Measurements from ENCODE around the gene CYTH3. TPM values are rescaled to one million over a fixed set of nuclear protein-coding genes. Genes with fewer than 3 reads are reported as not detected.

Gene CYTH3
- total and polyA plus RNA-seq, 2 of the 8 experiments (the other 6 are each of a cell fraction or from before 2014, with no cell fraction given), result 10.3 to 11.9 TPM

- Histone ChIP-seq H2BK120ac (replicated peaks; ENCODE audit: low read depth, low read length) (no peak overlapping the region), H3K18ac (ENCODE audit: extremely low read depth, low read length) (no peak overlapping the region), H4K20me1 (replicated peaks in 1 of 2; ENCODE audit: control insufficient read depth in 1 of 2, insufficient read depth in 2 of 2, low read length in 2 of 2) (peaks cover 0 to under 1% of the 10 kb centered on the region in 2 experiments), H3K14ac (ENCODE audit: insufficient read length) (no peak overlapping the region), H3K4ac (replicated peaks; ENCODE audit: insufficient read length, low read depth, low read length) (no peak overlapping the region), H2BK20ac (ENCODE audit: low read length) (no peak overlapping the region), H4K5ac (ENCODE audit: insufficient read length, low read depth, low read length) (no peak overlapping the region), H2BK5ac (ENCODE audit: low read depth, low read length) (no peak overlapping the region), H4K8ac (ENCODE audit: extremely low read depth, insufficient read depth, low read length) (no peak overlapping the region), H2BK12ac (ENCODE audit: low read depth, low read length) (no peak overlapping the region), H3K9ac (replicated peaks in 1 of 4; ENCODE audit: extremely low read depth in 1 of 4, low read depth in 3 of 4, low read length in 3 of 4) (no peak overlapping the region), H3K4me1 (replicated peaks in 1 of 4; ENCODE audit: control insufficient read depth in 3 of 4, insufficient read depth in 4 of 4, low read length in 3 of 4) (peaks cover 0 to 9% (median 2%) of the 10 kb centered on the region in 4 experiments; a peak in 3 of 7 replicates), H2AK5ac (ENCODE audit: low read depth, low read length) (no peak overlapping the region), H2BK15ac (ENCODE audit: low read length) (no peak overlapping the region), H3K79me1 (ENCODE audit: low read depth, low read length) (peaks cover 3% of the 10 kb centered on the region; the same call in 1 of the 2 replicates), H3K27me3 (replicated peaks in 1 of 4; ENCODE audit: control insufficient read depth in 3 of 4, extremely low read depth in 1 of 4, insufficient read depth in 3 of 4, low read length in 3 of 4) (no peaks in the 10 kb centered on the region), H2AFZ (ENCODE audit: low read length) (no peak overlapping the region), H3K9me3 (ENCODE audit: insufficient read depth in 2 of 2, low read depth in 1 of 2, low read length in 1 of 2) (no peaks in the 10 kb centered on the region), H3K23ac (ENCODE audit: insufficient read length) (no peak overlapping the region), H3K56ac (replicated peaks; ENCODE audit: insufficient read length, low read depth, low read length) (no peak overlapping the region), H3K27ac (ENCODE audit: low read depth, low read length) (no peak overlapping the region), H3K4me2 (ENCODE audit: insufficient read depth in 1 of 2, low read depth in 2 of 2, low read length in 2 of 2) (no peak overlapping the region), H3K23me2 (ENCODE audit: low read depth, low read length) (no peaks in the 10 kb centered on the region), H3K4me3 (ENCODE audit: extremely low read depth in 1 of 4, insufficient read depth in 2 of 4, low read depth in 3 of 4, low read length in 4 of 4) (no peak overlapping the region), H3K36me3 (ENCODE audit: control insufficient read depth in 2 of 4, insufficient read depth in 4 of 4, low read length in 3 of 4) (no peaks in the 10 kb centered on the region), H4K91ac (replicated peaks; ENCODE audit: insufficient read length, low read length) (no peak overlapping the region), H3K79me2 (ENCODE audit: control insufficient read depth in 1 of 2, insufficient read depth in 2 of 2, low read length in 2 of 2) (peaks cover 0 to 24% of the 10 kb centered on the region in 2 experiments; a peak in 1 of 4 replicates)
- TF ChIP-seq ZNF274 (IDR thresholded peaks at IDR 0.05; ENCODE audit: borderline replicate concordance, extremely low read depth, low read length) (no peak), SIRT6 (IDR thresholded peaks at IDR 0.05; ENCODE audit: low read length) (no peak), POLR2A (IDR thresholded peaks at IDR 0.05; ENCODE audit: control extremely low read depth in 1 of 2, low read depth in 2 of 2, low read length in 2 of 2) (no peak), CEBPB (IDR thresholded peaks at IDR 0.05; ENCODE audit: low read depth, low read length) (no peak), HDAC6 (IDR thresholded peaks at IDR 0.05; ENCODE audit: low read depth, low read length) (no peak), ATF2 (IDR thresholded peaks at IDR 0.05; ENCODE audit: low read length) (no peak), KDM1A (IDR thresholded peaks at IDR 0.05; ENCODE audit: borderline replicate concordance, low read length) (no peak), JUND (IDR thresholded peaks at IDR 0.05; ENCODE audit: low read length) (no peak), GTF2F1 (IDR thresholded peaks at IDR 0.05; ENCODE audit: borderline replicate concordance, low read depth, low read length) (no peak), TEAD4 (IDR thresholded peaks at IDR 0.05; ENCODE audit: low read depth, low read length) (no peak), MAFK (IDR thresholded peaks at IDR 0.05; ENCODE audit: low read depth, low read length) (no peak), GABPA (IDR thresholded peaks at IDR 0.05; ENCODE audit: borderline replicate concordance, insufficient read depth, low read length) (no peak), PHF8 (conservative IDR thresholded peaks at IDR 0.05; ENCODE audit: low read depth, low read length) (no peak), SP4 (IDR thresholded peaks at IDR 0.05; ENCODE audit: low read length) (no peak)
- ChIA-PET CTCF (ENCODE audit: partially characterized antibody) (interaction anchor here (0.5 to 1.2 kb wide), 3 partner anchors 9 to 266 kb away, joined by 3 to 6 read pairs (median 3); no protein-coding TSS in a partner anchor), POLR2A (ENCODE audit: partially characterized antibody) (interaction anchor here (1.1 kb wide), 1 partner anchor 10 kb away, joined by 3 read pairs; no protein-coding TSS in a partner anchor)
- 89% methylated on average over 2 of the region's 2 CpGs; no CpG with 5 or more reads in 1 of the 2 experiments for WGBS, 2 experiments (ENCODE audit: extremely low coverage in 1 of 2, insufficient coverage in 1 of 2, insufficient read length in 1 of 2, insufficient replicate concordance in 2 of 2, low coverage in 1 of 2, low lambda C conversion rate in 2 of 2, missing lambda C conversion rate in 1 of 2)
- no peak for DNase-seq (ENCODE audit: low read depth in 1 of 2, low spot score in 2 of 2)
- FAIRE-seq, result no peak
Observed at GRCh38 chr7:6261699-6262098, 10.7 kb downstream of the CYTH3 start.

Data from H1 (cell line).